K562 (cell line): ENCODE data around the gene INTS4. TPM values are rescaled to one million over a fixed set of nuclear protein-coding genes. Genes with fewer than 3 reads are reported as not detected.
A peak's percentile ranks its signal among the peaks of the same experiment; 100 is the strongest.

ENCODE experiments used
- GTF2B ChIP-seq: IDR thresholded peaks from 2 replicates; pipeline ENCODE4 v1.6.1; 2011; ENCODE audit not compliant: insufficient read length; ENCODE audit errors: extremely low read depth
- HNRNPL ChIP-seq: fragments of 200-400 bp; formaldehyde crosslinking; IDR thresholded peaks from 2 replicates; pipeline ENCODE4 v1.6.1; 2017; ENCODE audit warnings: low read depth, mild to moderate bottlenecking, low read length
- KDM1A ChIP-seq, 2 experiments: fragments of 450-650 bp; IDR thresholded peaks; 2 replicates each; pipeline ENCODE4 v1.6.1; 2016; ENCODE audit warnings: mild to moderate bottlenecking in 2 of 2
- KLF13 ChIP-seq: fragments of 450-650 bp; IDR thresholded peaks from 2 replicates; pipeline ENCODE4 v1.6.1; 2016; ENCODE audit warnings: missing genetic modification characterization, low read depth, mild to moderate bottlenecking, missing compliant biosample characterization, moderate library complexity, borderline replicate concordance
- MITF ChIP-seq: IDR thresholded peaks from 2 replicates; pipeline ENCODE4 v1.6.1; 2014; ENCODE audit warnings: antibody characterized with exemption
- MXI1 ChIP-seq: IDR thresholded peaks from 2 replicates; pipeline ENCODE4 v1.6.1; 2011; ENCODE audit warnings: low read depth, mild to moderate bottlenecking, improper control_type of control experiment, low read length
- POLR2AphosphoS2 ChIP-seq: IDR thresholded peaks from 2 replicates; pipeline ENCODE4 v1.6.1; 2012; ENCODE audit warnings: low read length, improper control_type of control experiment
- PPARD ChIP-seq: fragments of 250-450 bp; sonication (Bioruptor Pico); IDR thresholded peaks from 2 replicates; pipeline ENCODE4 v1.8.0; 2022; ENCODE audit warnings: inconsistent platforms, mild to moderate bottlenecking, moderate library complexity
- PURB ChIP-seq: sonication (generic); formaldehyde crosslinking; IDR thresholded peaks from 2 replicates; pipeline ENCODE4 v1.9.0; 2021; ENCODE audit warnings: low read depth, mild to moderate bottlenecking, missing genetic modification reagents
- SFPQ ChIP-seq: fragments of 200-400 bp; formaldehyde crosslinking; IDR thresholded peaks from 2 replicates; pipeline ENCODE4 v1.6.1; 2017; ENCODE audit warnings: mild to moderate bottlenecking, low read depth, low read length, moderate library complexity
- SP1 ChIP-seq: sonication (generic); formaldehyde crosslinking; IDR thresholded peaks from 2 replicates; pipeline ENCODE4 v1.8.1; 2022; ENCODE audit warnings: mild to moderate bottlenecking, missing genetic modification reagents
- SRSF1 ChIP-seq: fragments of 200-400 bp; formaldehyde crosslinking; IDR thresholded peaks from 2 replicates; pipeline ENCODE4 v1.6.1; 2017; ENCODE audit warnings: mild to moderate bottlenecking, low read depth, low read length, moderate library complexity
- ZFP91 ChIP-seq: sonication (generic); formaldehyde crosslinking; IDR thresholded peaks from 2 replicates; pipeline ENCODE4 v1.8.0; 2022; ENCODE audit warnings: mild to moderate bottlenecking, missing genetic modification reagents
- ZNF232 ChIP-seq: sonication (generic); formaldehyde crosslinking; IDR thresholded peaks from 2 replicates; pipeline ENCODE4 v1.8.0; 2022; ENCODE audit warnings: mild to moderate bottlenecking, missing genetic modification reagents
- polyA plus RNA-seq, 8 experiments: library from polyadenylated mRNA; depleted of rRNA in 4 of 8; stranded (reverse) in 5 of 8; unstranded in 3 of 8; fragments of >200 nt; fragmentation: Nextera tagmentation in 2 of 8; fragmentation: Illumina TruSeq in 1 of 8; extraction: Ambion mirVana in 2 of 8; extraction: Trizol in 1 of 8; gene quantifications; 2 replicates each; pipeline versions ENCODE4 v1.2.1 to v1.2.3, GENCODE V29; 2011 to 2014; ENCODE audit warnings: inconsistent platforms in 1 of 8, missing spikeins in 1 of 8
- total RNA-seq, 7 experiments: library from RNA; depleted of rRNA in 6 of 7; stranded (reverse); fragments of >200 nt in 6 of 7; fragmentation: Illumina TruSeq in 2 of 7; extraction: Trizol in 2 of 7; gene quantifications; 2 replicates each; pipeline versions ENCODE4 v1.2.1 to v1.2.3, GENCODE V29; 2011 to 2021; ENCODE audit warnings: low replicate concordance in 1 of 7
- TF ChIP-seq, protein P1 (sequence below): sonication (generic); formaldehyde crosslinking; IDR thresholded peaks from 2 replicates; pipeline ENCODE4 v1.8.1; 2023; ENCODE audit warnings: missing genetic modification reagents, mild to moderate bottlenecking, borderline replicate concordance
- TF ChIP-seq, protein P2 (sequence below): fragments of 450-650 bp; formaldehyde crosslinking; IDR thresholded peaks from 2 replicates; pipeline ENCODE4 v1.4.0; 2020; ENCODE audit warnings: mild to moderate bottlenecking

Gene INTS4
- total and polyA plus RNA-seq, 9 of the 15 experiments (the other 6 are each of a cell fraction or from before 2014, with no cell fraction given): 28.4 to 53.4 (median 44.5) TPM

DNA sequence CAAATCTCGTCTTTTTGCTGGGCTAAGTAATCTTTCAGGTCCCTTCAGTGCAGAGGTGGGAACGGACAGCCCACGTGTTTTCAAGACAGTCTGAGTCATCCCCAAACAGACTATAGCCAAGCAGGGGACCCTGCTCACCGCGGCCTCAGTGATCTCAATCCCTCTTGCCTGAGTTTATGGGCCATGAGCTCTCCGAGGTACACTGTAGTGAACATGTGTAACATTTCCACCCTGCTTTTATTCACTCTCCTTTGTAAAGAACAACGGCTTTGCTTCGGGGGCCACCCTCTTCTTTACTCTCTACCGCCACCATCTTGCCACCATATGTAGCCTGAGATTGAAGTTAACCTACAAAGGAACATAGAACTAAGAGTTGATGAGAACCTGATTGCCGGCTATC, 40.2 kb upstream of the INTS4 start (continued):
- TF ChIP-seq, protein P1, sequence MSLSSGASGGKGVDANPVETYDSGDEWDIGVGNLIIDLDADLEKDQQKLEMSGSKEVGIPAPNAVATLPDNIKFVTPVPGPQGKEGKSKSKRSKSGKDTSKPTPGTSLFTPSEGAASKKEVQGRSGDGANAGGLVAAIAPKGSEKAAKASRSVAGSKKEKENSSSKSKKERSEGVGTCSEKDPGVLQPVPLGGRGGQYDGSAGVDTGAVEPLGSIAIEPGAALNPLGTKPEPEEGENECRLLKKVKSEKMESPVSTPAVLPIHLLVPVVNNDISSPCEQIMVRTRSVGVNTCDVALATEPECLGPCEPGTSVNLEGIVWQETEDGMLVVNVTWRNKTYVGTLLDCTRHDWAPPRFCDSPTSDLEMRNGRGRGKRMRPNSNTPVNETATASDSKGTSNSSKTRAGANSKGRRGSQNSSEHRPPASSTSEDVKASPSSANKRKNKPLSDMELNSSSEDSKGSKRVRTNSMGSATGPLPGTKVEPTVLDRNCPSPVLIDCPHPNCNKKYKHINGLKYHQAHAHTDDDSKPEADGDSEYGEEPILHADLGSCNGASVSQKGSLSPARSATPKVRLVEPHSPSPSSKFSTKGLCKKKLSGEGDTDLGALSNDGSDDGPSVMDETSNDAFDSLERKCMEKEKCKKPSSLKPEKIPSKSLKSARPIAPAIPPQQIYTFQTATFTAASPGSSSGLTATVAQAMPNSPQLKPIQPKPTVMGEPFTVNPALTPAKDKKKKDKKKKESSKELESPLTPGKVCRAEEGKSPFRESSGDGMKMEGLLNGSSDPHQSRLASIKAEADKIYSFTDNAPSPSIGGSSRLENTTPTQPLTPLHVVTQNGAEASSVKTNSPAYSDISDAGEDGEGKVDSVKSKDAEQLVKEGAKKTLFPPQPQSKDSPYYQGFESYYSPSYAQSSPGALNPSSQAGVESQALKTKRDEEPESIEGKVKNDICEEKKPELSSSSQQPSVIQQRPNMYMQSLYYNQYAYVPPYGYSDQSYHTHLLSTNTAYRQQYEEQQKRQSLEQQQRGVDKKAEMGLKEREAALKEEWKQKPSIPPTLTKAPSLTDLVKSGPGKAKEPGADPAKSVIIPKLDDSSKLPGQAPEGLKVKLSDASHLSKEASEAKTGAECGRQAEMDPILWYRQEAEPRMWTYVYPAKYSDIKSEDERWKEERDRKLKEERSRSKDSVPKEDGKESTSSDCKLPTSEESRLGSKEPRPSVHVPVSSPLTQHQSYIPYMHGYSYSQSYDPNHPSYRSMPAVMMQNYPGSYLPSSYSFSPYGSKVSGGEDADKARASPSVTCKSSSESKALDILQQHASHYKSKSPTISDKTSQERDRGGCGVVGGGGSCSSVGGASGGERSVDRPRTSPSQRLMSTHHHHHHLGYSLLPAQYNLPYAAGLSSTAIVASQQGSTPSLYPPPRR (CRISPR knock-in tag): no peak
- peak in 1 of 2 experiments; percentile 2; a peak in 1 of 4 replicates for TF ChIP-seq KDM1A (IDR thresholded peaks at IDR 0.05)
- TF ChIP-seq, protein P2, sequence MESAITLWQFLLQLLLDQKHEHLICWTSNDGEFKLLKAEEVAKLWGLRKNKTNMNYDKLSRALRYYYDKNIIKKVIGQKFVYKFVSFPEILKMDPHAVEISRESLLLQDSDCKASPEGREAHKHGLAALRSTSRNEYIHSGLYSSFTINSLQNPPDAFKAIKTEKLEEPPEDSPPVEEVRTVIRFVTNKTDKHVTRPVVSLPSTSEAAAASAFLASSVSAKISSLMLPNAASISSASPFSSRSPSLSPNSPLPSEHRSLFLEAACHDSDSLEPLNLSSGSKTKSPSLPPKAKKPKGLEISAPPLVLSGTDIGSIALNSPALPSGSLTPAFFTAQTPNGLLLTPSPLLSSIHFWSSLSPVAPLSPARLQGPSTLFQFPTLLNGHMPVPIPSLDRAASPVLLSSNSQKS (CRISPR knock-in tag): no peak
- no peak for TF ChIP-seq GTF2B
- no peak for TF ChIP-seq SRSF1
- TF ChIP-seq KLF13 (tag): no peak
- TF ChIP-seq ZNF232 (CRISPR knock-in tag): no peak
- no peak for TF ChIP-seq ZFP91 (CRISPR knock-in tag)
- no peak for TF ChIP-seq HNRNPL
- no peak for TF ChIP-seq PPARD (CRISPR knock-in tag)
- TF ChIP-seq SP1 (CRISPR knock-in tag): no peak
- no peak for TF ChIP-seq MITF
- no peak for TF ChIP-seq POLR2AphosphoS2
- no peak for TF ChIP-seq SFPQ
- no peak for TF ChIP-seq PURB
- no peak for TF ChIP-seq MXI1
